ENCODE results near the gene COMMD8.

DNA sequence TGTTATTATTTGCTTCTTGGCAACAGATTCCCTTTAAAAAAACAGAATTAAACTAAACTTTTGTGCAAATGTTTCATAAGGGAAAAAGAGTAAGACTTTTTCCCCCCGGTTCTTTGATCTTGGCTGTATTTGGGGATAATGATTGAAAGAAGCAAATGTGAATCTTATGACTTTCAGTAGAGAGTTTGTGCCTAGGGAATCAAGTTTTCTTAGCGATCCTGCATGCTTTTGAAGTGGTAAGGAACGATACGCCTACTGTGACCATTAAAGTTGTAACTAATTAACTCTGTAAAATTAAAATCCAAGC, 30.6 kb upstream of the COMMD8 start:
- TF ChIP-seq POLR2A (IDR thresholded peaks at IDR 0.05) (no peak), EP300 (IDR thresholded peaks at IDR 0.05) (no peak), POLR2AphosphoS5 (IDR thresholded peaks at IDR 0.05) (no peak)
- TF ChIP-seq, protein P1, sequence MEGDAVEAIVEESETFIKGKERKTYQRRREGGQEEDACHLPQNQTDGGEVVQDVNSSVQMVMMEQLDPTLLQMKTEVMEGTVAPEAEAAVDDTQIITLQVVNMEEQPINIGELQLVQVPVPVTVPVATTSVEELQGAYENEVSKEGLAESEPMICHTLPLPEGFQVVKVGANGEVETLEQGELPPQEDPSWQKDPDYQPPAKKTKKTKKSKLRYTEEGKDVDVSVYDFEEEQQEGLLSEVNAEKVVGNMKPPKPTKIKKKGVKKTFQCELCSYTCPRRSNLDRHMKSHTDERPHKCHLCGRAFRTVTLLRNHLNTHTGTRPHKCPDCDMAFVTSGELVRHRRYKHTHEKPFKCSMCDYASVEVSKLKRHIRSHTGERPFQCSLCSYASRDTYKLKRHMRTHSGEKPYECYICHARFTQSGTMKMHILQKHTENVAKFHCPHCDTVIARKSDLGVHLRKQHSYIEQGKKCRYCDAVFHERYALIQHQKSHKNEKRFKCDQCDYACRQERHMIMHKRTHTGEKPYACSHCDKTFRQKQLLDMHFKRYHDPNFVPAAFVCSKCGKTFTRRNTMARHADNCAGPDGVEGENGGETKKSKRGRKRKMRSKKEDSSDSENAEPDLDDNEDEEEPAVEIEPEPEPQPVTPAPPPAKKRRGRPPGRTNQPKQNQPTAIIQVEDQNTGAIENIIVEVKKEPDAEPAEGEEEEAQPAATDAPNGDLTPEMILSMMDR (IDR thresholded peaks at IDR 0.05), result no peak
